Uterus (tissue), 4 donors: Measurements from ENCODE around the gene MED29. TPM values are rescaled to one million over a fixed set of nuclear protein-coding genes. Genes with fewer than 3 reads are reported as not detected.

Source experiments
- DNase-seq, 2 donors: peaks; one replicate each; pipeline ENCODE4 v3.0.0-alpha.2; 2019 to 2020
- H3K27ac ChIP-seq, 2 donors: fragments of 200-600 bp; sonication (generic); 1 replicate in 1 of 2; 2 replicates in 1 of 2; pipeline ENCODE4 v1.5.1; 2016 to 2018
- H3K27me3 ChIP-seq, 2 donors: fragments of 200-600 bp; sonication (generic); one replicate each; pipeline ENCODE4 v1.5.1; 2018 to 2019; ENCODE audit warnings: control low read depth in 1 of 2
- H3K36me3 ChIP-seq, 2 donors: fragments of 200-600 bp; sonication (generic); one replicate each; pipeline ENCODE4 v1.5.1; 2019; ENCODE audit warnings: control low read depth in 1 of 2
- H3K4me1 ChIP-seq, 2 donors: fragments of 200-600 bp; sonication (generic); one replicate each; pipeline ENCODE4 v1.5.1; 2018 to 2019; ENCODE audit warnings: control low read depth in 1 of 2
- H3K4me3 ChIP-seq, 2 donors: fragments of 200-600 bp; sonication (generic); 1 replicate in 1 of 2; 2 replicates in 1 of 2; pipeline ENCODE4 v1.5.1; 2018 to 2019; ENCODE audit warnings: mild to moderate bottlenecking in 1 of 2
- H3K9me3 ChIP-seq, 2 donors: fragments of 200-600 bp; sonication (generic); one replicate each; pipeline ENCODE4 v1.5.1; 2019; ENCODE audit warnings: control low read depth in 1 of 2
- POLR2A ChIP-seq, 2 donors: fragments of 450-650 bp; IDR thresholded peaks; one replicate each; pipeline ENCODE4 v1.6.1; 2016; ENCODE audit warnings: antibody characterized with exemption in 2 of 2, mild to moderate bottlenecking in 1 of 2, moderate library complexity in 1 of 2
- intact Hi-C: fragments of 100-400 bp; cut with DNase I; formaldehyde crosslinking; loops from one replicate; pipeline ENCODE4 v1.15.1; 2023; ENCODE audit warnings: low total_unique reads
- total RNA-seq, 4 donors: library from RNA; depleted of rRNA in 3 of 4; stranded (reverse); fragments of >200 nt in 3 of 4; gene quantifications; one replicate each; pipeline versions ENCODE4 v1.1.0 to v1.2.4, GENCODE V29; 2014 to 2023
- TF ChIP-seq, protein P1 (sequence below), 4 experiments: fragments of 200-600 bp in 2 of 4; fragments of 450-650 bp in 2 of 4; sonication (generic) in 2 of 4; IDR thresholded peaks; one replicate each; pipeline ENCODE4 v1.5.1; 2016 to 2019; ENCODE audit warnings: antibody characterized with exemption in 4 of 4, mild to moderate bottlenecking in 2 of 4, moderate library complexity in 1 of 4
- donor health status: DM: yes; HTN: yes; CAD: no.

MED29 gene
- total RNA-seq, 4 donors from 2014 or later = 15.6 to 282 (median 40.8) TPM

- intact Hi-C loops = no loop called here
- no peak for TF ChIP-seq POLR2A (IDR thresholded peaks at IDR 0.05)
- TF ChIP-seq, protein P1, sequence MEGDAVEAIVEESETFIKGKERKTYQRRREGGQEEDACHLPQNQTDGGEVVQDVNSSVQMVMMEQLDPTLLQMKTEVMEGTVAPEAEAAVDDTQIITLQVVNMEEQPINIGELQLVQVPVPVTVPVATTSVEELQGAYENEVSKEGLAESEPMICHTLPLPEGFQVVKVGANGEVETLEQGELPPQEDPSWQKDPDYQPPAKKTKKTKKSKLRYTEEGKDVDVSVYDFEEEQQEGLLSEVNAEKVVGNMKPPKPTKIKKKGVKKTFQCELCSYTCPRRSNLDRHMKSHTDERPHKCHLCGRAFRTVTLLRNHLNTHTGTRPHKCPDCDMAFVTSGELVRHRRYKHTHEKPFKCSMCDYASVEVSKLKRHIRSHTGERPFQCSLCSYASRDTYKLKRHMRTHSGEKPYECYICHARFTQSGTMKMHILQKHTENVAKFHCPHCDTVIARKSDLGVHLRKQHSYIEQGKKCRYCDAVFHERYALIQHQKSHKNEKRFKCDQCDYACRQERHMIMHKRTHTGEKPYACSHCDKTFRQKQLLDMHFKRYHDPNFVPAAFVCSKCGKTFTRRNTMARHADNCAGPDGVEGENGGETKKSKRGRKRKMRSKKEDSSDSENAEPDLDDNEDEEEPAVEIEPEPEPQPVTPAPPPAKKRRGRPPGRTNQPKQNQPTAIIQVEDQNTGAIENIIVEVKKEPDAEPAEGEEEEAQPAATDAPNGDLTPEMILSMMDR (IDR thresholded peaks at IDR 0.05) = no peak
- peaks cover 0 to 20% of the 10 kb centered on the region in 2 donors for H3K4me1 ChIP-seq
- no peak overlapping the region for H3K27ac ChIP-seq
- no peaks in the 10 kb centered on the region for H3K9me3 ChIP-seq
- no peak for DNase-seq
- no peak overlapping the region for H3K4me3 ChIP-seq
- H3K27me3 ChIP-seq = no peaks in the 10 kb centered on the region
- no peaks in the 10 kb centered on the region for H3K36me3 ChIP-seq
These were observed 27.8 kb downstream of the MED29 start for GRCh38 chr19:39419003-39419402.

DNA sequence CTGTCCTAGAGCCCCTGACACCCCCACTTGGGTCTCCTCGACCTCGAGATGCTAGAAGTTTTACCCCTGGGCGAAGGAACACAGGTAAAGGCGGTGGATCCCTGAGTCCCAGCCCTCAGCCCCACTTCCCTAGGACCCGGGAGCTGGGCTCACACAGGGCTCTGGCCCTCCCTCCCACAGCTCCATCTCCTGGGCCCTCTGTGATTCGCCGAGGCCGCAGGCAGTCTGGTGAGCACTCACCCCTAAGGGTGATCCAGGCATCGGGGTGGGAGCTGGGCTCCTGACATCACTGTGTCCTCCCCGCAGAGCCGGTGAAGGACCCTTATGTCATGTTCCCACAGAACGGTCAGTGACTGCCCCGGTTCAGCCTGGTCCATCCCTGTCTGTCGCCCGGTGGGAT, 29.6 kb downstream of the MED29 start:
- Histone ChIP-seq H3K4me3 (no peak overlapping the region), H3K27ac (no peak overlapping the region), H3K9me3 (no peaks in the 10 kb centered on the region), H3K27me3 (no peaks in the 10 kb centered on the region), H3K36me3 (no peaks in the 10 kb centered on the region), H3K4me1 (peaks cover 0 to 3% of the 10 kb centered on the region in 2 donors)
- intact Hi-C loops = no loop called here
- TF ChIP-seq POLR2A (IDR thresholded peaks at IDR 0.05) = no peak
- TF ChIP-seq, protein P1 (IDR thresholded peaks at IDR 0.05) = no peak
- DNase-seq = no peak

DNA sequence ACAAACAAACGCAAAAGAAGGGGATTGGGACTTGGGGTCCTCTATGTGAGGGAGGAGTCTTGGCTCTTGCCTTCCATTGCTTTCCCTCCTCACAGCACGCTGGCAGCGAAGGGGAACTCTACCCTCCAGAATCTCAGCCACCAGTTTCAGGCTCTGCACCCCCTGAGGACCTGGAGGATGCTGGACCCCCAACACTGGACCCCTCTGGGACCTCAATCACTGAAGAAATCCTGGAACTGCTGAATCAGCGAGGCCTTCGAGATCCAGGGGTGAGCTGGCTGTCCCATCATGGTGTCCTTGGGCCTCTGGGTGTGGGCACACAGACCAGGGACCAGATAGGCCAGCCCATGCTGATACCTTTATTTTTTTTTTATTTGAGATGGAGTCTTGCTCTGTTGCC, 30.8 kb downstream of the MED29 start:
- H3K27ac ChIP-seq = no peak overlapping the region
- TF ChIP-seq, protein P1 (IDR thresholded peaks at IDR 0.05) = no peak
- no peak for TF ChIP-seq POLR2A (IDR thresholded peaks at IDR 0.05)

GRCh38 chr19:39423258-39424086, 32.3 kb downstream of the MED29 start:
- Histone ChIP-seq H3K36me3 (no peaks in the 10 kb centered on the region), H3K27me3 (no peaks in the 10 kb centered on the region), H3K27ac (no peak overlapping the region), H3K9me3 (no peaks in the 10 kb centered on the region), H3K4me1 (peaks cover 0 to under 1% of the 10 kb centered on the region in 2 donors), H3K4me3 (no peak overlapping the region)
- no peak for DNase-seq
- intact Hi-C loops = no loop called here
- TF ChIP-seq, protein P1 (IDR thresholded peaks at IDR 0.05) = no peak
- TF ChIP-seq POLR2A (IDR thresholded peaks at IDR 0.05) = no peak

More for the DNA sequence above, 30.8 kb downstream of the MED29 start:
- H3K36me3 ChIP-seq = no peaks in the 10 kb centered on the region
- no peak overlapping the region for H3K4me3 ChIP-seq
- H3K9me3 ChIP-seq = no peaks in the 10 kb centered on the region
- no peaks in the 10 kb centered on the region for H3K27me3 ChIP-seq
- peaks cover 0 to 3% of the 10 kb centered on the region in 2 donors for H3K4me1 ChIP-seq
- intact Hi-C loops = no loop called here
- DNase-seq = no peak

- no peak for DNase-seq
- H3K27ac ChIP-seq = no peak overlapping the region
- peaks cover 6 to 8% of the 10 kb centered on the region in 2 donors for H3K4me1 ChIP-seq
- H3K27me3 ChIP-seq = no peaks in the 10 kb centered on the region
- TF ChIP-seq POLR2A (IDR thresholded peaks at IDR 0.05) = no peak
- TF ChIP-seq, protein P1 (IDR thresholded peaks at IDR 0.05) = no peak
- no peaks in the 10 kb centered on the region for H3K9me3 ChIP-seq
- intact Hi-C loops = no loop called here
- H3K4me3 ChIP-seq = no peak overlapping the region
- no peaks in the 10 kb centered on the region for H3K36me3 ChIP-seq
These were observed 33.8 kb downstream of the MED29 start for GRCh38 chr19:39424934-39425333.
